WTC11 (cell line): Measurements from ENCODE around the gene FGD6. TPM values are rescaled to one million over a fixed set of nuclear protein-coding genes. Genes with fewer than 3 reads are reported as not detected.

Experiments used
- ATAC-seq: fragments of 200-7000 bp; cut with Tn5 transposase; 2 replicates; pipeline ENCODE4 v1.10.0; 2021; ENCODE audit warnings: mild to moderate bottlenecking, moderate library complexity
- CTCF ChIA-PET: fragments of 300-600 bp; sonication (Branson Sonifier 250); formaldehyde crosslinking; loops from one replicate; lab custom pipeline; 2021; ENCODE audit warnings: antibody characterized with exemption; lab: Charles Lee
- POLR2A ChIA-PET: fragments of 350-600 bp; sonication (Branson Sonifier 250); formaldehyde crosslinking; loops from one replicate; lab custom pipeline; 2021; ENCODE audit warnings: antibody characterized with exemption; lab: Charles Lee
- DNase-seq: peaks from one replicate; pipeline ENCODE4 v3.0.0; 2021; ENCODE audit warnings: low spot score
- H3K27ac Mint-ChIP-seq: 2 replicates; pipeline ENCODE4 v1.8.0; 2021; ENCODE audit warnings: mixed read lengths
- H3K27me3 Mint-ChIP-seq: 2 replicates; pipeline ENCODE4 v1.8.0; 2021; ENCODE audit warnings: low read depth, mild to moderate bottlenecking, moderate library complexity, mixed read lengths
- H3K36me3 Mint-ChIP-seq: 2 replicates; pipeline ENCODE4 v1.8.0; 2021; ENCODE audit warnings: mixed read lengths
- H3K4me1 Mint-ChIP-seq: 2 replicates; pipeline ENCODE4 v1.8.0; 2022; ENCODE audit warnings: mixed read lengths
- H3K4me3 Mint-ChIP-seq: 2 replicates; pipeline ENCODE4 v1.8.0; 2021; ENCODE audit warnings: mild to moderate bottlenecking, moderate library complexity, mixed read lengths
- H3K9me3 Mint-ChIP-seq: 2 replicates; pipeline ENCODE4 v1.8.0; 2021; ENCODE audit warnings: mixed read lengths
- AFF4 ChIP-seq: sonication (generic); formaldehyde crosslinking; IDR thresholded peaks from 2 replicates; pipeline ENCODE4 v1.8.1; 2023; ENCODE audit warnings: mild to moderate bottlenecking, missing genetic modification reagents, borderline replicate concordance
- CREM ChIP-seq: sonication (generic); formaldehyde crosslinking; IDR thresholded peaks from 2 replicates; pipeline ENCODE4 v1.8.1; 2022; ENCODE audit warnings: mild to moderate bottlenecking, missing genetic modification reagents, moderate library complexity
- ETV6 ChIP-seq: sonication (generic); formaldehyde crosslinking; IDR thresholded peaks from 2 replicates; pipeline ENCODE4 v1.8.1; 2022; ENCODE audit warnings: mild to moderate bottlenecking, missing genetic modification reagents
- GABPB1 ChIP-seq: sonication (generic); formaldehyde crosslinking; IDR thresholded peaks from 2 replicates; pipeline ENCODE4 v1.8.1; 2023; ENCODE audit warnings: mild to moderate bottlenecking, missing genetic modification reagents
- IRF2 ChIP-seq: sonication (generic); formaldehyde crosslinking; IDR thresholded peaks from 2 replicates; pipeline ENCODE4 v1.8.0; 2022; ENCODE audit warnings: low read depth, missing genetic modification reagents, borderline replicate concordance
- MYBL2 ChIP-seq: sonication (generic); formaldehyde crosslinking; IDR thresholded peaks from 2 replicates; pipeline ENCODE4 v1.8.1; 2023; ENCODE audit warnings: mild to moderate bottlenecking, moderate library complexity, missing genetic modification reagents
- NFE2L1 ChIP-seq: sonication (generic); formaldehyde crosslinking; IDR thresholded peaks from 2 replicates; pipeline ENCODE4 v1.8.1; 2023; ENCODE audit warnings: missing genetic modification reagents
- NFYB ChIP-seq: sonication (generic); formaldehyde crosslinking; conservative IDR thresholded peaks from 2 replicates; pipeline ENCODE4 v1.8.0; 2022; ENCODE audit warnings: low read depth, missing genetic modification reagents
- OVOL2 ChIP-seq: fragments of 250-450 bp; sonication (Bioruptor Pico); IDR thresholded peaks from 2 replicates; pipeline ENCODE4 v1.9.0; 2021; ENCODE audit warnings: mild to moderate bottlenecking, borderline replicate concordance
- RELA ChIP-seq: sonication (generic); formaldehyde crosslinking; IDR thresholded peaks from 2 replicates; pipeline ENCODE4 v1.8.1; 2022; ENCODE audit warnings: missing genetic modification reagents, mild to moderate bottlenecking, borderline replicate concordance
- RORB ChIP-seq: fragments of 250-450 bp; sonication (Bioruptor Pico); IDR thresholded peaks from 2 replicates; pipeline ENCODE4 v1.9.0; 2021; ENCODE audit warnings: mild to moderate bottlenecking
- SMAD3 ChIP-seq: sonication (generic); formaldehyde crosslinking; IDR thresholded peaks from 2 replicates; pipeline ENCODE4 v1.8.0; 2022; ENCODE audit warnings: missing genetic modification reagents, mild to moderate bottlenecking, borderline replicate concordance
- SMAD4 ChIP-seq: sonication (generic); formaldehyde crosslinking; IDR thresholded peaks from 2 replicates; pipeline ENCODE4 v1.8.0; 2022; ENCODE audit warnings: mild to moderate bottlenecking, missing genetic modification reagents
- SP1 ChIP-seq: sonication (generic); formaldehyde crosslinking; conservative IDR thresholded peaks from 2 replicates; pipeline ENCODE4 v1.8.1; 2022; ENCODE audit warnings: missing genetic modification reagents
- ZBTB21 ChIP-seq: sonication (generic); formaldehyde crosslinking; IDR thresholded peaks from 2 replicates; pipeline ENCODE4 v1.8.1; 2023; ENCODE audit warnings: mild to moderate bottlenecking, missing genetic modification reagents, borderline replicate concordance
- ZNF416 ChIP-seq: fragments of 250-450 bp; sonication (Bioruptor Pico); IDR thresholded peaks from 2 replicates; pipeline ENCODE4 v1.9.0; 2021; ENCODE audit warnings: mild to moderate bottlenecking, inconsistent platforms
- total RNA-seq: library from RNA; stranded (reverse); gene quantifications from 3 replicates; pipeline ENCODE4 v1.2.3, GENCODE V29; 2021
- TF ChIP-seq, protein P1 (sequence below): sonication (generic); formaldehyde crosslinking; IDR thresholded peaks from 2 replicates; pipeline ENCODE4 v1.8.0; 2023; ENCODE audit warnings: mild to moderate bottlenecking, missing genetic modification reagents
- TF ChIP-seq, protein P2 (sequence below): sonication (generic); formaldehyde crosslinking; IDR thresholded peaks from 2 replicates; pipeline ENCODE4 v1.8.0; 2023; ENCODE audit warnings: missing genetic modification reagents, mild to moderate bottlenecking, borderline replicate concordance
- TF ChIP-seq, protein P3 (sequence below): sonication (generic); formaldehyde crosslinking; IDR thresholded peaks from 2 replicates; pipeline ENCODE4 v1.8.1; 2022; ENCODE audit warnings: low read depth, missing genetic modification reagents, borderline replicate concordance
- TF ChIP-seq, protein P4 (sequence below): sonication (generic); formaldehyde crosslinking; IDR thresholded peaks from 2 replicates; pipeline ENCODE4 v1.8.1; 2023; ENCODE audit warnings: mild to moderate bottlenecking, missing genetic modification reagents

Gene FGD6
- total RNA-seq, 1 experiment from 2014 or later = 28.2 TPM

DNA sequence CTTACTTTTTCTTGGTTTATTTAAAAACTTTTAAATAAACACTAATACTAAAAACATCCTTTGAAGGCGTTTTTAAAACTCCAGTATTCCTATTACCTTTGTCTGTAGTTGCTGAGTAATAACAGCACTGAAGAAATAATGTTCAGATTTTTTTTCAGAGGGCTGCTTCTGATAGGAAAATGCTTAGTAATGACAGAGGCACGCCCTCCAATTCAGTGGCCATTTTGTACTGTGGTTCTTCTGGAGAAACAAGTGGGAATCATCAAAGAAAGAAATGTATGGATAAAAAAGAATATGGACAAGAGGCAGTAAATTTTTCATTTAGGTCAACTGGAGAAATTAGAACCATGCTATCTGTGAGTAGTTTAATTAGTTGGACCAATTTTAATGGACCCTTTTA is 13.9 kb upstream of the FGD6 start (continued):
- TF ChIP-seq, protein P1, sequence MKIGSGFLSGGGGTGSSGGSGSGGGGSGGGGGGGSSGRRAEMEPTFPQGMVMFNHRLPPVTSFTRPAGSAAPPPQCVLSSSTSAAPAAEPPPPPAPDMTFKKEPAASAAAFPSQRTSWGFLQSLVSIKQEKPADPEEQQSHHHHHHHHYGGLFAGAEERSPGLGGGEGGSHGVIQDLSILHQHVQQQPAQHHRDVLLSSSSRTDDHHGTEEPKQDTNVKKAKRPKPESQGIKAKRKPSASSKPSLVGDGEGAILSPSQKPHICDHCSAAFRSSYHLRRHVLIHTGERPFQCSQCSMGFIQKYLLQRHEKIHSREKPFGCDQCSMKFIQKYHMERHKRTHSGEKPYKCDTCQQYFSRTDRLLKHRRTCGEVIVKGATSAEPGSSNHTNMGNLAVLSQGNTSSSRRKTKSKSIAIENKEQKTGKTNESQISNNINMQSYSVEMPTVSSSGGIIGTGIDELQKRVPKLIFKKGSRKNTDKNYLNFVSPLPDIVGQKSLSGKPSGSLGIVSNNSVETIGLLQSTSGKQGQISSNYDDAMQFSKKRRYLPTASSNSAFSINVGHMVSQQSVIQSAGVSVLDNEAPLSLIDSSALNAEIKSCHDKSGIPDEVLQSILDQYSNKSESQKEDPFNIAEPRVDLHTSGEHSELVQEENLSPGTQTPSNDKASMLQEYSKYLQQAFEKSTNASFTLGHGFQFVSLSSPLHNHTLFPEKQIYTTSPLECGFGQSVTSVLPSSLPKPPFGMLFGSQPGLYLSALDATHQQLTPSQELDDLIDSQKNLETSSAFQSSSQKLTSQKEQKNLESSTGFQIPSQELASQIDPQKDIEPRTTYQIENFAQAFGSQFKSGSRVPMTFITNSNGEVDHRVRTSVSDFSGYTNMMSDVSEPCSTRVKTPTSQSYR (CRISPR knock-in tag) = no peak

- Mint-ChIP-seq H3K27me3 (no peaks in the 10 kb centered on the region), H3K9me3 (peaks cover 6% of the 10 kb centered on the region; the same call in 1 of the 2 replicates), H3K27ac (0 out of 2 replicates have a peak overlapping the region, but pooled peaks have one; percentile 7), H3K36me3 (peaks cover 17% of the 10 kb centered on the region), H3K4me3 (no peak overlapping the region), H3K4me1 (peaks cover 27% of the 10 kb centered on the region)
- TF ChIP-seq MYBL2 (CRISPR knock-in tag) (no peak), RELA (CRISPR knock-in tag) (no peak), AFF4 (CRISPR knock-in tag) (no peak), OVOL2 (no peak), IRF2 (CRISPR knock-in tag) (no peak), ZNF416 (CRISPR knock-in tag) (no peak), NFE2L1 (CRISPR knock-in tag) (no peak), ZBTB21 (CRISPR knock-in tag) (no peak), SMAD4 (CRISPR knock-in tag) (no peak), GABPB1 (no peak), NFYB (CRISPR knock-in tag) (no peak), CREM (CRISPR knock-in tag) (no peak), SMAD3 (CRISPR knock-in tag) (no peak), RORB (CRISPR knock-in tag) (no peak), ETV6 (no peak), SP1 (CRISPR knock-in tag) (no peak)
- TF ChIP-seq, protein P2, sequence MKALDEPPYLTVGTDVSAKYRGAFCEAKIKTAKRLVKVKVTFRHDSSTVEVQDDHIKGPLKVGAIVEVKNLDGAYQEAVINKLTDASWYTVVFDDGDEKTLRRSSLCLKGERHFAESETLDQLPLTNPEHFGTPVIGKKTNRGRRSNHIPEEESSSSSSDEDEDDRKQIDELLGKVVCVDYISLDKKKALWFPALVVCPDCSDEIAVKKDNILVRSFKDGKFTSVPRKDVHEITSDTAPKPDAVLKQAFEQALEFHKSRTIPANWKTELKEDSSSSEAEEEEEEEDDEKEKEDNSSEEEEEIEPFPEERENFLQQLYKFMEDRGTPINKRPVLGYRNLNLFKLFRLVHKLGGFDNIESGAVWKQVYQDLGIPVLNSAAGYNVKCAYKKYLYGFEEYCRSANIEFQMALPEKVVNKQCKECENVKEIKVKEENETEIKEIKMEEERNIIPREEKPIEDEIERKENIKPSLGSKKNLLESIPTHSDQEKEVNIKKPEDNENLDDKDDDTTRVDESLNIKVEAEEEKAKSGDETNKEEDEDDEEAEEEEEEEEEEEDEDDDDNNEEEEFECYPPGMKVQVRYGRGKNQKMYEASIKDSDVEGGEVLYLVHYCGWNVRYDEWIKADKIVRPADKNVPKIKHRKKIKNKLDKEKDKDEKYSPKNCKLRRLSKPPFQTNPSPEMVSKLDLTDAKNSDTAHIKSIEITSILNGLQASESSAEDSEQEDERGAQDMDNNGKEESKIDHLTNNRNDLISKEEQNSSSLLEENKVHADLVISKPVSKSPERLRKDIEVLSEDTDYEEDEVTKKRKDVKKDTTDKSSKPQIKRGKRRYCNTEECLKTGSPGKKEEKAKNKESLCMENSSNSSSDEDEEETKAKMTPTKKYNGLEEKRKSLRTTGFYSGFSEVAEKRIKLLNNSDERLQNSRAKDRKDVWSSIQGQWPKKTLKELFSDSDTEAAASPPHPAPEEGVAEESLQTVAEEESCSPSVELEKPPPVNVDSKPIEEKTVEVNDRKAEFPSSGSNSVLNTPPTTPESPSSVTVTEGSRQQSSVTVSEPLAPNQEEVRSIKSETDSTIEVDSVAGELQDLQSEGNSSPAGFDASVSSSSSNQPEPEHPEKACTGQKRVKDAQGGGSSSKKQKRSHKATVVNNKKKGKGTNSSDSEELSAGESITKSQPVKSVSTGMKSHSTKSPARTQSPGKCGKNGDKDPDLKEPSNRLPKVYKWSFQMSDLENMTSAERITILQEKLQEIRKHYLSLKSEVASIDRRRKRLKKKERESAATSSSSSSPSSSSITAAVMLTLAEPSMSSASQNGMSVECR = no peak
- TF ChIP-seq, protein P3, sequence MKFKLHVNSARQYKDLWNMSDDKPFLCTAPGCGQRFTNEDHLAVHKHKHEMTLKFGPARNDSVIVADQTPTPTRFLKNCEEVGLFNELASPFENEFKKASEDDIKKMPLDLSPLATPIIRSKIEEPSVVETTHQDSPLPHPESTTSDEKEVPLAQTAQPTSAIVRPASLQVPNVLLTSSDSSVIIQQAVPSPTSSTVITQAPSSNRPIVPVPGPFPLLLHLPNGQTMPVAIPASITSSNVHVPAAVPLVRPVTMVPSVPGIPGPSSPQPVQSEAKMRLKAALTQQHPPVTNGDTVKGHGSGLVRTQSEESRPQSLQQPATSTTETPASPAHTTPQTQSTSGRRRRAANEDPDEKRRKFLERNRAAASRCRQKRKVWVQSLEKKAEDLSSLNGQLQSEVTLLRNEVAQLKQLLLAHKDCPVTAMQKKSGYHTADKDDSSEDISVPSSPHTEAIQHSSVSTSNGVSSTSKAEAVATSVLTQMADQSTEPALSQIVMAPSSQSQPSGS = no peak
- TF ChIP-seq, protein P4, sequence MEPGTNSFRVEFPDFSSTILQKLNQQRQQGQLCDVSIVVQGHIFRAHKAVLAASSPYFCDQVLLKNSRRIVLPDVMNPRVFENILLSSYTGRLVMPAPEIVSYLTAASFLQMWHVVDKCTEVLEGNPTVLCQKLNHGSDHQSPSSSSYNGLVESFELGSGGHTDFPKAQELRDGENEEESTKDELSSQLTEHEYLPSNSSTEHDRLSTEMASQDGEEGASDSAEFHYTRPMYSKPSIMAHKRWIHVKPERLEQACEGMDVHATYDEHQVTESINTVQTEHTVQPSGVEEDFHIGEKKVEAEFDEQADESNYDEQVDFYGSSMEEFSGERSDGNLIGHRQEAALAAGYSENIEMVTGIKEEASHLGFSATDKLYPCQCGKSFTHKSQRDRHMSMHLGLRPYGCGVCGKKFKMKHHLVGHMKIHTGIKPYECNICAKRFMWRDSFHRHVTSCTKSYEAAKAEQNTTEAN (CRISPR knock-in tag) = no peak
- TF ChIP-seq, protein P1 (CRISPR knock-in tag) = no peak
- ATAC-seq (no peak), DNase-seq (no peak)
- CTCF ChIA-PET = interaction anchor here (1.9 kb wide), 1 partner anchor 113 kb away, joined by 6 read pairs; no protein-coding TSS in a partner anchor
- POLR2A ChIA-PET = interaction anchor here (1.8 kb wide), 1 partner anchor 13 kb away, joined by 5 read pairs; the partner anchor contains the start of genes FGD6 and VEZT
These were observed 13.0 kb upstream of the FGD6 start for GRCh38 chr12:95230313-95230712.
